SK-N-SH (cell line): Measurements from ENCODE around the gene TRAF4. TPM values are rescaled to one million over a fixed set of nuclear protein-coding genes. Genes with fewer than 3 reads are reported as not detected.

ENCODE experiments used
- CTCF ChIA-PET: fragments of 300-600, 350-600 bp; formaldehyde crosslinking; extraction: SDS; loops from one replicate; lab custom pipeline; 2021; lab: Yijun Ruan, JAX
- POLR2A ChIA-PET: fragments of 350-600 bp; sonication (Branson Sonifier 250); formaldehyde crosslinking; extraction: SDS; loops from one replicate; lab custom pipeline; 2020; ENCODE audit warnings: antibody characterized with exemption, inconsistent platforms; lab: Yijun Ruan, JAX
- DNase-seq: peaks from one replicate; pipeline ENCODE4 v3.0.0; 2012
- H2AFZ ChIP-seq: fragments of 200-600 bp; sonication (generic); 2 replicates; pipeline ENCODE4 v1.8.1; 2016; ENCODE audit warnings: antibody characterized with exemption, mild to moderate bottlenecking, low read depth
- H3F3A ChIP-seq: fragments of 200-600 bp; sonication (generic); replicated peaks from 2 replicates; pipeline ENCODE3; 2016; ENCODE audit warnings: antibody characterized with exemption, mild to moderate bottlenecking; ENCODE audit not compliant: insufficient read depth
- H3K27ac ChIP-seq, 2 experiments: fragments of 200-500 bp in 1 of 2; fragments of 200-600 bp in 1 of 2; sonication (Bioruptor generic) in 1 of 2; sonication (generic), shearing (Covaris generic) in 1 of 2; 2 replicates each; pipeline versions ENCODE4 v1.5.1 to v1.6.1; 2014 to 2016; ENCODE audit warnings: low read depth in 2 of 2, inconsistent platforms in 1 of 2, low read length in 1 of 2, mild to moderate bottlenecking in 1 of 2, mixed read lengths in 1 of 2
- H3K27me3 ChIP-seq: fragments of 200-600 bp; sonication (generic), shearing (Covaris generic); 2 replicates; pipeline ENCODE4 v1.6.1; 2016; ENCODE audit warnings: mixed run types; ENCODE audit not compliant: insufficient read depth
- H3K36me3 ChIP-seq, 2 experiments: fragments of 200-500 bp in 1 of 2; fragments of 200-600 bp in 1 of 2; sonication (Bioruptor generic) in 1 of 2; sonication (generic) in 1 of 2; replicated peaks in 1 of 2; 2 replicates each; pipeline versions ENCODE3 to v1.5.1; 2014 to 2016; ENCODE audit warnings: low read length in 1 of 2, mild to moderate bottlenecking in 1 of 2; ENCODE audit not compliant: insufficient read depth in 2 of 2, control insufficient read depth in 1 of 2
- H3K4me1 ChIP-seq, 2 experiments: fragments of 200-500 bp in 1 of 2; fragments of 200-600 bp in 1 of 2; sonication (Bioruptor generic) in 1 of 2; sonication (generic), shearing (Covaris generic) in 1 of 2; 2 replicates each; pipeline versions ENCODE4 v1.5.1 to v1.6.1; 2014 to 2016; ENCODE audit warnings: low read depth in 1 of 2, low read length in 1 of 2, mixed run types in 1 of 2; ENCODE audit not compliant: insufficient read depth in 2 of 2, control insufficient read depth in 1 of 2
- H3K4me2 ChIP-seq: fragments of 200-600 bp; sonication (generic), shearing (Covaris generic); 2 replicates; pipeline ENCODE4 v1.6.1; 2017; ENCODE audit warnings: mixed run types
- H3K4me3 ChIP-seq, 2 experiments: fragments of 200-500 bp in 1 of 2; fragments of 200-600 bp in 1 of 2; sonication (Bioruptor generic) in 1 of 2; sonication (generic), shearing (Covaris generic) in 1 of 2; 2 replicates each; pipeline versions ENCODE4 v1.5.1 to v1.8.1; 2014 to 2016; ENCODE audit warnings: low read depth in 2 of 2, inconsistent platforms in 1 of 2, low read length in 1 of 2, mild to moderate bottlenecking in 1 of 2, mixed read lengths in 1 of 2, moderate library complexity in 1 of 2
- H3K79me2 ChIP-seq: fragments of 200-600 bp; sonication (generic); 2 replicates; pipeline ENCODE4 v1.8.1; 2017; ENCODE audit warnings: mild to moderate bottlenecking; ENCODE audit not compliant: insufficient read depth
- H3K9ac ChIP-seq: fragments of 200-600 bp; sonication (generic); 2 replicates; pipeline ENCODE4 v1.6.1; 2017; ENCODE audit warnings: mixed run types
- H3K9me2 ChIP-seq: fragments of 200-600 bp; sonication (generic); 2 replicates; pipeline ENCODE4 v1.6.1; 2017; ENCODE audit warnings: mixed run types
- H3K9me3 ChIP-seq: fragments of 200-600 bp; sonication (generic); 2 replicates; pipeline ENCODE4 v1.6.1; 2017; ENCODE audit warnings: mixed run types, mild to moderate bottlenecking, moderate library complexity
- H4K20me1 ChIP-seq: fragments of 200-600 bp; sonication (generic); 2 replicates; pipeline ENCODE4 v1.6.1; 2017; ENCODE audit warnings: mild to moderate bottlenecking, mixed run types; ENCODE audit not compliant: insufficient read depth
- CHD2 ChIP-seq: fragments of 150-350 bp; IDR thresholded peaks from 2 replicates; pipeline ENCODE4 v1.6.1; 2018; ENCODE audit warnings: low read length; ENCODE audit not compliant: partially characterized antibody
- CTCF ChIP-seq: fragments of 200-600 bp; sonication (generic); IDR thresholded peaks from 2 replicates; pipeline ENCODE4 v1.6.1; 2017; ENCODE audit warnings: antibody characterized with exemption, mild to moderate bottlenecking, moderate library complexity
- GABPA ChIP-seq: IDR thresholded peaks from 2 replicates; pipeline ENCODE4 v1.4.0; 2012; ENCODE audit warnings: low read depth, mild to moderate bottlenecking
- NFIC ChIP-seq: IDR thresholded peaks from 2 replicates; pipeline ENCODE4 v1.4.0; 2012; ENCODE audit warnings: borderline replicate concordance
- NRF1 ChIP-seq: IDR thresholded peaks from 2 replicates; pipeline ENCODE4 v1.6.1; 2012; ENCODE audit warnings: low read depth, mild to moderate bottlenecking, low read length
- PBX3 ChIP-seq: IDR thresholded peaks from 2 replicates; pipeline ENCODE4; 2012
- POLR2AphosphoS5 ChIP-seq: IDR thresholded peaks from 2 replicates; pipeline ENCODE4 v1.6.1; 2012; ENCODE audit warnings: low read depth, low read length
- RCOR1 ChIP-seq: fragments of 150-350 bp; IDR thresholded peaks from 2 replicates; pipeline ENCODE4 v1.6.1; 2017; ENCODE audit warnings: antibody characterized with exemption, low read length
- REST ChIP-seq: IDR thresholded peaks from 2 replicates; pipeline ENCODE4 v1.6.1; 2012; ENCODE audit warnings: mild to moderate bottlenecking, low read depth, low read length, moderate library complexity
- RXRA ChIP-seq: IDR thresholded peaks from 2 replicates; pipeline ENCODE4 v1.4.0; 2012; ENCODE audit warnings: low read depth, mild to moderate bottlenecking, borderline replicate concordance
- SIN3A ChIP-seq: IDR thresholded peaks from 2 replicates; pipeline ENCODE4 v1.6.1; 2012; ENCODE audit warnings: low read depth, mild to moderate bottlenecking, low read length, moderate library complexity, borderline replicate concordance
- TAF1 ChIP-seq: IDR thresholded peaks from 2 replicates; pipeline ENCODE4 v1.6.1; 2012; ENCODE audit warnings: low read depth, mild to moderate bottlenecking, low read length, moderate library complexity, borderline replicate concordance
- YY1 ChIP-seq: IDR thresholded peaks from 2 replicates; pipeline ENCODE4 v1.4.0; 2012; ENCODE audit warnings: low read depth, mild to moderate bottlenecking
- WGBS: methylation state at CpG from one replicate; pipeline ENCODE4 v1.1.6; 2017; ENCODE audit warnings: low lambda C conversion rate; 5-methylcytosine and 5-hydroxymethylcytosine counted together
- polyA plus RNA-seq, 3 experiments: library from polyadenylated mRNA; depleted of rRNA; stranded (reverse); fragments of >200 nt; gene quantifications; 2 replicates each; pipeline ENCODE4 v1.2.3, GENCODE V29; 2012
- TF ChIP-seq, protein P1 (sequence below): IDR thresholded peaks from 2 replicates; pipeline ENCODE4 v1.4.0; 2012; ENCODE audit warnings: low read depth

The TRAF4 gene
- polyA plus RNA-seq, 1 of the 3 experiments (the other 2 are of a cell fraction), result 95.7 TPM

DNA sequence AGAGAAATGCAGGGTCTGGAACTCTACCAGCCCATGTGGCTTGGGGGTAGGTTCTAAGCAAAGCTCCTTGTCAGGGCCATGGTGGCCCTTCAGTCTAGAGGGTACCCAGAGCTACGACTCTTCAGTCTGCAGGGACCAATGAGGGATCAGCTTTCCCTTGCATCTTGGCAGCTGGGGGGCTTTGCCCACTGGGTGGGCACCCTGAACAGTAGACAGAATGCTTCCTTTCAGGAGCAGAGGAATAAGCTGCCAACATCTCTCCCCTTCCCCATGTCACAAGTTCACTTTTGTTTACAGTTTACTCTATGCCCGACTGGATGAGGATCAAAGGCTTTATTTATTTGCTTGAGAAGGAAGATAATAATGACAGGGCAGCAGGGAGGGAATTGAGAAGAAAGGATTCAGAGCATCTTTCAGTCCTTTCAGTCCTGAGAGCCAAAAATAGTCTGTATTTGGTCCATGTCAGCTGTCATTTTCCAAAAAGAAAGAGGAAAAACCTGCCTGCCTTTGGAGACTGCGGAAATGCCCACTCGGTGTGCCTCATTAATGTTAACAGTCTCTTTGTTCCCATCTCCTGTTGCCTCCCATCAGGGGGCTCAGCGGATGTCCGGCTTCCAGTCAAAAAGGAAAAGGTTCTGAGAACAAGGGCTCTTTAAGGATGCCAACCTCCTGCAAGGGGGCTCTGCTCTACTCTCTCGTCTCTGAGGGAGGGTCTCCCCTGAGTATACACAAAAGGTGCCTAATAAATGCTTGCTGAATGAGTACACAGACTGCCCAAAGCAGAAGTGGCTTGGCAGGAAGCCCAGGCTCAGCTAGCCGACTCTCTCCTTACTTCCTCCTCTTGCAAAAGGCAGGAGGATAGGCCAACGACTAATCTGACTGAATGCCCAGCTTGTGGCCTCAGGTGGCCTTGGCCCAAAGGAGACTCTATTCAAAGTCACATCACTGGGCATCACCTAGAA, 17.1 kb downstream of the TRAF4 start:
- Histone ChIP-seq H2AFZ (no peak overlapping the region), H3K4me3 (no peak overlapping the region), H4K20me1 (peaks cover 5% of the 10 kb centered on the region; the same call in 1 of the 2 replicates), H3K36me3 (peaks cover 12 to 47% of the 10 kb centered on the region in 2 experiments), H3F3A (peaks cover 32% of the 10 kb centered on the region), H3K9me3 (no peaks in the 10 kb centered on the region), H3K4me2 (no peak overlapping the region), H3K27me3 (no peaks in the 10 kb centered on the region), H3K9ac (no peak overlapping the region), H3K9me2 (no peaks in the 10 kb centered on the region), H3K27ac (0 out of 4 replicates have a peak overlapping the region, but pooled peaks of 1 of the 2 experiments have one; percentile 16), H3K4me1 (peaks cover 0 to 19% of the 10 kb centered on the region in 2 experiments; a peak in 1 of 4 replicates), H3K79me2 (peaks cover 7% of the 10 kb centered on the region; the same call in 1 of the 2 replicates)
- TF ChIP-seq NFIC, result peak; percentile 44
- TF ChIP-seq CTCF, result no peak
- CTCF ChIA-PET, result interaction anchor here (0.9 to 6.5 kb wide), 8 partner anchors 12 to 356 kb away, joined by 3 to 125 read pairs (median 35); partner anchors contain the start of genes DHRS13, FLOT2, NEK8 and TLCD1
- POLR2A ChIA-PET, result no interaction called here
- DNase-seq, result no peak
- WGBS, result 61% methylated on average over 9 of the region's 9 CpGs

- 95% methylated on average over 1 of the region's 1 CpG for WGBS
- Histone ChIP-seq H4K20me1 (peaks cover 8% of the 10 kb centered on the region), H3K36me3 (peaks cover 11 to 45% of the 10 kb centered on the region in 2 experiments), H3K27me3 (no peaks in the 10 kb centered on the region), H3K9me2 (no peaks in the 10 kb centered on the region), H3K27ac (peak overlapping the region in 1 of 2 experiments; percentile 0; a peak in 1 of 4 replicates), H2AFZ (no peak overlapping the region), H3K79me2 (peaks cover 7% of the 10 kb centered on the region; the same call in 1 of the 2 replicates), H3K4me3 (no peak overlapping the region), H3K9ac (no peak overlapping the region), H3K9me3 (no peaks in the 10 kb centered on the region), H3K4me1 (peaks cover 0 to 19% of the 10 kb centered on the region in 2 experiments; a peak in 1 of 4 replicates), H3K4me2 (no peak overlapping the region), H3F3A (peaks cover 25% of the 10 kb centered on the region)
- POLR2A ChIA-PET, result interaction anchor here (0.7 to 1.0 kb wide), 5 partner anchors 49 to 145 kb away, joined by 3 to 4 read pairs (median 3); partner anchors contain the start of gene DHRS13
- no peak for DNase-seq
- CTCF ChIA-PET, result interaction anchor here (0.6 to 6.5 kb wide), 62 partner anchors 9 to 413 kb away, joined by 3 to 125 read pairs (median 5); partner anchors contain the start of genes DHRS13, ERAL1, FAM222B and FLOT2
- TF ChIP-seq POLR2AphosphoS5 (no peak), REST (no peak), GABPA (no peak), RXRA (no peak), TAF1 (no peak), PBX3 (no peak), NFIC (no peak), RCOR1 (no peak), SIN3A (no peak), YY1 (no peak), NRF1 (no peak), CHD2 (no peak)
- TF ChIP-seq, protein P1, sequence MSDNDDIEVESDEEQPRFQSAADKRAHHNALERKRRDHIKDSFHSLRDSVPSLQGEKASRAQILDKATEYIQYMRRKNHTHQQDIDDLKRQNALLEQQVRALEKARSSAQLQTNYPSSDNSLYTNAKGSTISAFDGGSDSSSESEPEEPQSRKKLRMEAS, result no peak
Observed at GRCh38 chr17:28763137-28763799, 19.5 kb downstream of the TRAF4 start.
